Measurements from ENCODE around the gene SLC35F3.

Gene SLC35F3

GRCh38 chr1:234325878-234326496, 421.5 kb downstream of the SLC35F3 start:
- no peaks in the 10 kb centered on the region for H3K36me3 ChIP-seq (ENCODE audit: control insufficient read depth, insufficient read depth, low read length)
- 92% methylated on average over 7 of the region's 7 CpGs for WGBS, 2 experiments
- H3K4me1 ChIP-seq (ENCODE audit: control insufficient read depth, insufficient read depth, low read length): no peaks in the 10 kb centered on the region
- peaks cover 8% of the 10 kb centered on the region for H3K27me3 ChIP-seq (ENCODE audit: control insufficient read depth, insufficient read depth, low read length, poor library complexity, severe bottlenecking)
- no peaks in the 10 kb centered on the region for H3K9me3 ChIP-seq (ENCODE audit: control insufficient read depth, low read length)
- H3K4me3 ChIP-seq (ENCODE audit: insufficient read depth, low read depth, low read length): no peak overlapping the region
- H3K27ac ChIP-seq (ENCODE audit: insufficient read depth, low read depth, low read length, poor library complexity, severe bottlenecking): no peak overlapping the region

GRCh38 chr1:234326497-234327366, 422.3 kb downstream of the SLC35F3 start:
- Histone ChIP-seq H3K36me3 (ENCODE audit: control insufficient read depth, insufficient read depth, low read length) (no peaks in the 10 kb centered on the region), H3K27ac (ENCODE audit: insufficient read depth, low read depth, low read length, poor library complexity, severe bottlenecking) (no peak overlapping the region), H3K9me3 (ENCODE audit: control insufficient read depth, low read length) (no peaks in the 10 kb centered on the region), H3K27me3 (ENCODE audit: control insufficient read depth, insufficient read depth, low read length, poor library complexity, severe bottlenecking) (peaks cover 8% of the 10 kb centered on the region), H3K4me1 (ENCODE audit: control insufficient read depth, insufficient read depth, low read length) (no peaks in the 10 kb centered on the region), H3K4me3 (ENCODE audit: insufficient read depth, low read depth, low read length) (no peak overlapping the region)
- 36 to 38% methylated on average over 19 to 20 of the region's 20 CpGs for WGBS, 2 experiments

- Histone ChIP-seq H3K36me3 (ENCODE audit: control insufficient read depth, insufficient read depth, low read length) (no peaks in the 10 kb centered on the region), H3K4me3 (ENCODE audit: insufficient read depth, low read depth, low read length) (no peak overlapping the region), H3K27ac (ENCODE audit: insufficient read depth, low read depth, low read length, poor library complexity, severe bottlenecking) (no peak overlapping the region), H3K9me3 (ENCODE audit: control insufficient read depth, low read length) (no peaks in the 10 kb centered on the region), H3K4me1 (ENCODE audit: control insufficient read depth, insufficient read depth, low read length) (no peaks in the 10 kb centered on the region), H3K27me3 (ENCODE audit: control insufficient read depth, insufficient read depth, low read length, poor library complexity, severe bottlenecking) (peaks cover 8% of the 10 kb centered on the region)
- WGBS, 2 experiments: 78 to 84% methylated on average over 9 of the region's 9 CpGs
Measured at GRCh38 chr1:234327577-234328164, 423.2 kb downstream of the SLC35F3 start.

- H3K4me1 ChIP-seq (ENCODE audit: control insufficient read depth, insufficient read depth, low read length): no peaks in the 10 kb centered on the region
- no peaks in the 10 kb centered on the region for H3K36me3 ChIP-seq (ENCODE audit: control insufficient read depth, insufficient read depth, low read length)
- H3K4me3 ChIP-seq (ENCODE audit: insufficient read depth, low read depth, low read length): no peak overlapping the region
- H3K9me3 ChIP-seq (ENCODE audit: control insufficient read depth, low read length): no peaks in the 10 kb centered on the region
- H3K27ac ChIP-seq (ENCODE audit: insufficient read depth, low read depth, low read length, poor library complexity, severe bottlenecking): no peak overlapping the region
- peaks cover 8% of the 10 kb centered on the region for H3K27me3 ChIP-seq (ENCODE audit: control insufficient read depth, insufficient read depth, low read length, poor library complexity, severe bottlenecking)
- WGBS, 2 experiments: 90 to 94% methylated on average over 4 of the region's 4 CpGs
Measured at GRCh38 chr1:234330843-234331215, 426.4 kb downstream of the SLC35F3 start.

- peaks cover 2% of the 10 kb centered on the region for H3K27me3 ChIP-seq (ENCODE audit: control insufficient read depth, insufficient read depth, low read length, poor library complexity, severe bottlenecking)
- H3K36me3 ChIP-seq (ENCODE audit: control insufficient read depth, insufficient read depth, low read length): no peaks in the 10 kb centered on the region
- no peaks in the 10 kb centered on the region for H3K4me1 ChIP-seq (ENCODE audit: control insufficient read depth, insufficient read depth, low read length)
- H3K9me3 ChIP-seq (ENCODE audit: control insufficient read depth, low read length): no peaks in the 10 kb centered on the region
- WGBS, 2 experiments: 93 to 96% methylated on average over 2 of the region's 2 CpGs
- H3K27ac ChIP-seq (ENCODE audit: insufficient read depth, low read depth, low read length, poor library complexity, severe bottlenecking): no peak overlapping the region
- no peak overlapping the region for H3K4me3 ChIP-seq (ENCODE audit: insufficient read depth, low read depth, low read length)
Measured at GRCh38 chr1:234331507-234331906, 427.0 kb downstream of the SLC35F3 start.

GRCh38 chr1:234336359-234336758, 431.9 kb downstream of the SLC35F3 start:
- peaks cover 4% of the 10 kb centered on the region for H3K9me3 ChIP-seq (ENCODE audit: control insufficient read depth, low read length)
- no peaks in the 10 kb centered on the region for H3K4me1 ChIP-seq (ENCODE audit: control insufficient read depth, insufficient read depth, low read length)
- H3K4me3 ChIP-seq (ENCODE audit: insufficient read depth, low read depth, low read length): no peak overlapping the region
- 76 to 88% methylated on average over 2 of the region's 2 CpGs for WGBS, 2 experiments
- no peak overlapping the region for H3K27ac ChIP-seq (ENCODE audit: insufficient read depth, low read depth, low read length, poor library complexity, severe bottlenecking)
- H3K27me3 ChIP-seq (ENCODE audit: control insufficient read depth, insufficient read depth, low read length, poor library complexity, severe bottlenecking): no peaks in the 10 kb centered on the region
- H3K36me3 ChIP-seq (ENCODE audit: control insufficient read depth, insufficient read depth, low read length): no peaks in the 10 kb centered on the region

GRCh38 chr1:234337233-234337632, 432.8 kb downstream of the SLC35F3 start:
- no peaks in the 10 kb centered on the region for H3K27me3 ChIP-seq (ENCODE audit: control insufficient read depth, insufficient read depth, low read length, poor library complexity, severe bottlenecking)
- 83 to 100% methylated on average over 1 of the region's 1 CpG for WGBS, 2 experiments
- no peak overlapping the region for H3K27ac ChIP-seq (ENCODE audit: insufficient read depth, low read depth, low read length, poor library complexity, severe bottlenecking)
- peaks cover 4% of the 10 kb centered on the region for H3K9me3 ChIP-seq (ENCODE audit: control insufficient read depth, low read length)
- no peaks in the 10 kb centered on the region for H3K4me1 ChIP-seq (ENCODE audit: control insufficient read depth, insufficient read depth, low read length)
- no peaks in the 10 kb centered on the region for H3K36me3 ChIP-seq (ENCODE audit: control insufficient read depth, insufficient read depth, low read length)
- H3K4me3 ChIP-seq (ENCODE audit: insufficient read depth, low read depth, low read length): no peak overlapping the region

- WGBS, 2 experiments: 81 to 94% methylated on average over 2 of the region's 2 CpGs
- Histone ChIP-seq H3K4me1 (ENCODE audit: control insufficient read depth, insufficient read depth, low read length) (no peaks in the 10 kb centered on the region), H3K27ac (ENCODE audit: insufficient read depth, low read depth, low read length, poor library complexity, severe bottlenecking) (no peak overlapping the region), H3K9me3 (ENCODE audit: control insufficient read depth, low read length) (peaks cover 4% of the 10 kb centered on the region), H3K4me3 (ENCODE audit: insufficient read depth, low read depth, low read length) (no peak overlapping the region), H3K36me3 (ENCODE audit: control insufficient read depth, insufficient read depth, low read length) (no peaks in the 10 kb centered on the region), H3K27me3 (ENCODE audit: control insufficient read depth, insufficient read depth, low read length, poor library complexity, severe bottlenecking) (no peaks in the 10 kb centered on the region)
Measured at GRCh38 chr1:234340528-234340927, 436.1 kb downstream of the SLC35F3 start.

- Histone ChIP-seq H3K27ac (ENCODE audit: insufficient read depth, low read depth, low read length, poor library complexity, severe bottlenecking) (no peak overlapping the region), H3K36me3 (ENCODE audit: control insufficient read depth, insufficient read depth, low read length) (no peaks in the 10 kb centered on the region), H3K27me3 (ENCODE audit: control insufficient read depth, insufficient read depth, low read length, poor library complexity, severe bottlenecking) (no peaks in the 10 kb centered on the region), H3K9me3 (ENCODE audit: control insufficient read depth, low read length) (peaks cover 4% of the 10 kb centered on the region), H3K4me3 (ENCODE audit: insufficient read depth, low read depth, low read length) (no peak overlapping the region), H3K4me1 (ENCODE audit: control insufficient read depth, insufficient read depth, low read length) (no peaks in the 10 kb centered on the region)
- 90 to 91% methylated on average over 4 to 5 of the region's 5 CpGs for WGBS, 2 experiments
Measured at GRCh38 chr1:234342774-234343173, 438.3 kb downstream of the SLC35F3 start.

- no peaks in the 10 kb centered on the region for H3K27me3 ChIP-seq (ENCODE audit: control insufficient read depth, insufficient read depth, low read length, poor library complexity, severe bottlenecking)
- 82 to 91% methylated on average over 1 of the region's 1 CpG for WGBS, 2 experiments
Measured at GRCh38 chr1:234345237-234345636, 440.8 kb downstream of the SLC35F3 start.

More at GRCh38 chr1:234345237-234345636, 440.8 kb downstream of the SLC35F3 start:
- no peaks in the 10 kb centered on the region for H3K36me3 ChIP-seq (ENCODE audit: control insufficient read depth, insufficient read depth, low read length)
- H3K4me1 ChIP-seq (ENCODE audit: control insufficient read depth, insufficient read depth, low read length): no peaks in the 10 kb centered on the region
- H3K4me3 ChIP-seq (ENCODE audit: insufficient read depth, low read depth, low read length): no peak overlapping the region
- H3K27ac ChIP-seq (ENCODE audit: insufficient read depth, low read depth, low read length, poor library complexity, severe bottlenecking): no peak overlapping the region
- peaks cover 4% of the 10 kb centered on the region for H3K9me3 ChIP-seq (ENCODE audit: control insufficient read depth, low read length)

Data from ectodermal cell (in vitro differentiated cells).